Ammon's horn (tissue), 1 donor: ENCODE data around the gene NME9.
A peak's percentile ranks its signal among the peaks of the same experiment; 100 is the strongest.

ENCODE experiments used
- DNase-seq: peaks from one replicate; pipeline ENCODE4 v3.0.0-alpha.2; 2016; ENCODE audit warnings: low spot score

NME9 gene

GRCh38 chr3:138361561-138361971 is 31.9 kb upstream of the NME9 start:
- no peak for DNase-seq

- no peak for DNase-seq
Observed at GRCh38 chr3:138360869-138361525, 31.3 kb upstream of the NME9 start.

- no peak for DNase-seq
Observed at GRCh38 chr3:138359919-138360868, 30.5 kb upstream of the NME9 start.

- DNase-seq: peak; percentile 51
Observed at GRCh38 chr3:138359148-138359918, 29.7 kb upstream of the NME9 start.

- peak; percentile 53 for DNase-seq
Observed at GRCh38 chr3:138356730-138357405, 27.2 kb upstream of the NME9 start.

- DNase-seq: no peak
Observed at GRCh38 chr3:138355071-138355470, 25.4 kb upstream of the NME9 start.

GRCh38 chr3:138354376-138354775 is 24.7 kb upstream of the NME9 start:
- no peak for DNase-seq

GRCh38 chr3:138351916-138352550 is 22.4 kb upstream of the NME9 start:
- no peak for DNase-seq

- DNase-seq: no peak
Observed at GRCh38 chr3:138351151-138351550, 21.5 kb upstream of the NME9 start.

GRCh38 chr3:138349926-138350665 is 20.4 kb upstream of the NME9 start:
- DNase-seq: no peak

- no peak for DNase-seq
Observed at GRCh38 chr3:138348754-138349739, 19.4 kb upstream of the NME9 start.

- peak; percentile 70 for DNase-seq
Observed at GRCh38 chr3:138347960-138348753, 18.5 kb upstream of the NME9 start, which contains the start of gene MRAS. Gene MRAS, plus strand, starts transcription at chr3:138348579. Its CDS starts 24,305 bp downstream, at chr3:138372884.

GRCh38 chr3:138344754-138345153 is 15.1 kb upstream of the NME9 start:
- DNase-seq: no peak

GRCh38 chr3:138340511-138340910 is 10.9 kb upstream of the NME9 start:
- DNase-seq: no peak

GRCh38 chr3:138338811-138339210 is 9.2 kb upstream of the NME9 start:
- DNase-seq: no peak

- DNase-seq: no peak
Observed at GRCh38 chr3:138338244-138338643, 8.6 kb upstream of the NME9 start.

- DNase-seq: no peak
Observed at GRCh38 chr3:138336454-138336999, 6.9 kb upstream of the NME9 start.

GRCh38 chr3:138334608-138335007 is 5.0 kb upstream of the NME9 start:
- DNase-seq: no peak
